ENCODE data around the gene PRSS16. TPM values are rescaled to one million over a fixed set of nuclear protein-coding genes. Genes with fewer than 3 reads are reported as not detected.
"Not testable (repeated sequence)": the region's sequence is repeated elsewhere in the genome, so short reads cannot be mapped to it uniquely, and the experiment has no call there.

Gene PRSS16
- total RNA-seq, 4 donors from 2014 or later: 0.84 to 2.5 TPM; not detected in 2

DNA sequence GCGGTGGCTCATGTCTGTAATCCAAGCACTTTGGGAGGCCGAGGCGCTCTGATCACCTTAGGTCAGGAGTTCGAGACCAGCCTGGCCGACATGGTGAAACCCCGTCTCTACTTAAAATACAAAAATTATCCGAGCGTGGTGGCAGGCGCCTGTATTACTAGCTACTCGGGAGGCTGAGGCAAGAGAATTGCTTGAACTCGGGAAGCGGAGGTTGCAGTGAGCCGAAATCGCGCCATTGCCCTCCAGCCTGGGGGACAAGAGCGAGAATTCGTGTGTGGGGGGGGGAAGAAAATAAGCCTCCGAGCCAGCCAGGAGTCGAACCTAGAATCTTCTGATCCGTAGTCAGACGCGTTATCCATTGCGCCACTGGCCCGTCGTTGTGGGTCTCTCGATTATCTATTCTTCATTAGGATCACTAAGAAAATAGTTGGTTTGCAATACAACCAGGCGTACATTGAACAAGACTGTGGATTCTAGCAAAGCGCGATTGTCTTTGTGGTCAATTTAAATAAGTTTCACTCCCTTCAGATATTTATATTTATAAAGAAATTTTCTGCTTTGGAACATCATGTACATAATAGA lies 33.9 kb upstream of the PRSS16 start:
- ATAC-seq (ENCODE audit: low FRiP score): no peak
- TF ChIP-seq, protein P1, sequence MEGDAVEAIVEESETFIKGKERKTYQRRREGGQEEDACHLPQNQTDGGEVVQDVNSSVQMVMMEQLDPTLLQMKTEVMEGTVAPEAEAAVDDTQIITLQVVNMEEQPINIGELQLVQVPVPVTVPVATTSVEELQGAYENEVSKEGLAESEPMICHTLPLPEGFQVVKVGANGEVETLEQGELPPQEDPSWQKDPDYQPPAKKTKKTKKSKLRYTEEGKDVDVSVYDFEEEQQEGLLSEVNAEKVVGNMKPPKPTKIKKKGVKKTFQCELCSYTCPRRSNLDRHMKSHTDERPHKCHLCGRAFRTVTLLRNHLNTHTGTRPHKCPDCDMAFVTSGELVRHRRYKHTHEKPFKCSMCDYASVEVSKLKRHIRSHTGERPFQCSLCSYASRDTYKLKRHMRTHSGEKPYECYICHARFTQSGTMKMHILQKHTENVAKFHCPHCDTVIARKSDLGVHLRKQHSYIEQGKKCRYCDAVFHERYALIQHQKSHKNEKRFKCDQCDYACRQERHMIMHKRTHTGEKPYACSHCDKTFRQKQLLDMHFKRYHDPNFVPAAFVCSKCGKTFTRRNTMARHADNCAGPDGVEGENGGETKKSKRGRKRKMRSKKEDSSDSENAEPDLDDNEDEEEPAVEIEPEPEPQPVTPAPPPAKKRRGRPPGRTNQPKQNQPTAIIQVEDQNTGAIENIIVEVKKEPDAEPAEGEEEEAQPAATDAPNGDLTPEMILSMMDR (IDR thresholded peaks at IDR 0.05): no peak
- DNase-seq (ENCODE audit: low spot score): no peak

DNA sequence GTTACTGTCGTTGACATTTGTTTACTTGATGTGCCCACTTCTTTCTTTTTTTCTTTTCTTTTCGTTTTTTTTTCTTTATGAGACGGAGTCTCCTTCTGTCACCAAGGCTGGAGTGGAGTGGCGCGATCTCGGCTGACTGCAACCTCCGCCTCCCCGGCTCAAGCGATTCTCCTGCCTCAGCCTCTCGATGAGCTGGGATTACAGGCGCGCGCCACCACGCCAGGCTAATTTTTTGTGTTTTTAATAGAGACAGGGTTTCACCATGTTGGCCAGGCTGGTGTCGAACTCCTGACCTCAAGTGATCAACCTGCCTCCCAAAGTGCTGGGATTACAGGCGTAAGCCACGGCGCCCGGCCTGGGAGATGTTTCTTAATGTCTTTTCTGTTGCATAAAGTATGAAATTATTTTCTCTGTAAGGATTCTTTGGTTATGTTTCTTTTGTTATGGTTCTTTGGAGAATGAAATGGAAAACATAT lies 33.3 kb upstream of the PRSS16 start:
- DNase-seq (ENCODE audit: low spot score) (no peak), ATAC-seq (ENCODE audit: low FRiP score) (no peak)
- TF ChIP-seq, protein P1 (IDR thresholded peaks at IDR 0.05): no peak

DNA sequence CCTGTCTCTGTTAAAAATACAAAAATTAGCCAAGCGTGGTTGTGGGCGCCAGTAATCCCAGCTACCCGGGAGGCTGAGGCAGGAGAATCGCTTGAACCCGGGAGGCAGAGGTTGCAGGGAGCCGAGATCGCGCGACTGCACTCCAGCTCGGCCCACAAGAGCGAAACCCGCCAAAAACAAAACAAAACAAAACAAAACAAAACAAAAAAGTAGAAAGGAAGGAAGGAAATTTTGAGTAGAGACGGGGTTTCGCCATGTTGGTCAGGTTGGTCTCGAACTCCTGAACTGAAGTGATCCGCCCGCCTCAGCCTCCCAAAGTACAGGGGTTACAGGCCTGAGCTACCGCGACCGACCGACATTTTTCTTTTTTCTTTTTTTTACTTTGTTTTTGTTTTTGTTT lies 30.6 kb upstream of the PRSS16 start:
- DNase-seq (ENCODE audit: low spot score): no peak
- TF ChIP-seq, protein P1 (IDR thresholded peaks at IDR 0.05): no peak
- no peak for ATAC-seq (ENCODE audit: low FRiP score)

DNA sequence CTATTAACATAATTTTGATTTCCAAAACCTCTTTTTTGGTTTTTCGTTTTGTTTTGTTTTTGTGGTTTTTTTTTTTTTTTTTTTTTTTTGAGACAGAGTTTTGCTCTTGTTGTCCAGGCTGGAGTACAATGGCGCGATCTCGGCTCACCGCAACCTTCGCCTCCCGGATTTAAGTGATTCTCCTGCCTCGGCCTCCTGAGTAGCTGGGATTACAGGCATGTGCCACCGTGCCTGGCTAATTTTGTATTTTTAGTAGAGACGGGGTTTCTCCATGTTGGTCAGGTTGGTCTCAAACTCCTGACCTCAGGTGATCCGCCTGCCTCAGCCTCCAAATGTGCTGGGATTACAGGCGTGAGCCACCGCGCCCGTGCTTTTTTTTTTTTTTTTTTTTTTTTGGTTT lies 24.5 kb upstream of the PRSS16 start:
- not testable (repeated sequence) for DNase-seq (ENCODE audit: low spot score); ATAC-seq (ENCODE audit: low FRiP score)

DNA sequence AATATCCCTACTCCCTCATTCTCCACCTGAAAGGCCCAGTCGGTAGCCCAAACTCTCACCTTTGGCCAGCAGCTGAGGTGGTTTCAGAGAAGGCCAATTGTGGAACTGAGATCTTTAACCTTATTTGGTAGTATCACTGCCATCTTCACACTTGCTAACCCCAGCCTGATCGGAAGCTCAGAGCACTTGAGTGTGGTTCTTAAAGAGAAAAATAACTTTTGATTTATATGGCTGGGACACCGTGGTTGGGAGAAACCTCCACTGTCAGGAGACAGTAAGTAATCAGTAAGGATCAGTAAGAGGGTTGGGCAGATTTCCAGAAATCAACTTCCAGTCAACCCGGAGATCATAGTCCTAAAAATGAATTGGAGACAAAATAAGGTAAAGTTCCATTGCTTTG lies 22.8 kb upstream of the PRSS16 start:
- TF ChIP-seq, protein P1 (IDR thresholded peaks at IDR 0.05): no peak
- DNase-seq (ENCODE audit: low spot score) (no peak), ATAC-seq (ENCODE audit: low FRiP score) (no peak)

DNA sequence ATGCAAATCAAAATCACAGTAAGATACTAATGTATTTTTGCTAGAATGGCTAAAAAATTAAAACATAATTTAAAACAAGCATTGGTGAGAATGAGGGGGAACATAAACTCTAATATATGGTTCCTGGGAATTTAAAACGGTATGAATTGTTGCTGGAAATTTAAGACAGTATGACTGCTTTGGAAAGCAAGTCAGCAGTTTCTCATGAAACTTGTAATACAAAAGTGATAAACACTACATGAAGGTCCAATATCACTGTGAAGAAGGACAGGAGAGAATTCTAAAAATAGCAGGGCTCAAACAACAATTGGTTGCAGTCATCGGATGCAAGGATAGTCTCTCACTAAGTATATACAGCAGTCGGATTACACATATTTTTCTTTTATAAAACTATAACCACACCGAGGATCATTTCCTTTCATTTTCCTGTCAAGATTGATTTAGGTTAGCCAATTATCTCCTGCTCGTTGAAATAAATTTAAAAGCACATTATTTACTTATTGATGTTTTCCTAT lies 18.5 kb upstream of the PRSS16 start:
- ATAC-seq (ENCODE audit: low FRiP score): no peak
- TF ChIP-seq, protein P1 (IDR thresholded peaks at IDR 0.05): no peak
- DNase-seq (ENCODE audit: low spot score): no peak

DNA sequence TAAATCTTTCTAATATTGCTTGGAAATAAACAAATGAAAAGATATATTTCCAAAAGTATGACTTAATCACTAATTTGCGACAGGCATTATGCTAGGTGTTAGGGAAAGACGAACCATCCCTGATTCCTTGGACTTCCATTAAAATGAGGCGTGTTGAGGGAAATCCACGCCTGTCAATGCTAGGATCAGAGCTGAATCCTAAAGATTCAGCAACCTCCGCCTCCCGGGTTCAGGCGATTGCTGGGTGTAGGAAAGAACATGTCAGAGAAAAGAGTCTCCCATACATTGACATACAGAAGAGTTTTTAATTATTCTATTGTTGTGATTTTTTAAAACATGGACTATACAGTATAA lies 16.8 kb upstream of the PRSS16 start:
- no peak for DNase-seq (ENCODE audit: low spot score)
- TF ChIP-seq, protein P1 (IDR thresholded peaks at IDR 0.05): no peak
- no peak for ATAC-seq (ENCODE audit: low FRiP score)

Data from omental fat pad (tissue), 4 donors.